Measurements from ENCODE around the gene ACO2.

ACO2 gene

GRCh38 chr22:41528938-41529561 is 60.1 kb downstream of the ACO2 start:
- no peaks in the 10 kb centered on the region for H3K9me3 ChIP-seq (ENCODE audit: severe bottlenecking)
- peaks cover 81% of the 10 kb centered on the region for H3K36me3 ChIP-seq (ENCODE audit: low read depth)
- DNase-seq (ENCODE audit: low spot score): no peak
- no peak overlapping the region for H3K4me3 ChIP-seq (ENCODE audit: severe bottlenecking)
- no peak overlapping the region for H3K27ac ChIP-seq (ENCODE audit: poor library complexity, severe bottlenecking)
- no peak for TF ChIP-seq CTCF (IDR thresholded peaks at IDR 0.05; ENCODE audit: poor library complexity, severe bottlenecking)
- H3K27me3 ChIP-seq (ENCODE audit: insufficient read depth, poor library complexity, severe bottlenecking): no peaks in the 10 kb centered on the region
- ATAC-seq (ENCODE audit: low read depth): no peak
- no peaks in the 10 kb centered on the region for H3K4me1 ChIP-seq (ENCODE audit: insufficient read depth, poor library complexity, severe bottlenecking)

- H3K9me3 ChIP-seq (ENCODE audit: severe bottlenecking): no peaks in the 10 kb centered on the region
- H3K27ac ChIP-seq (ENCODE audit: poor library complexity, severe bottlenecking): no peak overlapping the region
- H3K27me3 ChIP-seq (ENCODE audit: insufficient read depth, poor library complexity, severe bottlenecking): no peaks in the 10 kb centered on the region
- ATAC-seq (ENCODE audit: low read depth) (no peak), DNase-seq (ENCODE audit: low spot score) (no peak)
- H3K4me3 ChIP-seq (ENCODE audit: severe bottlenecking): no peak overlapping the region
- no peak for TF ChIP-seq CTCF (IDR thresholded peaks at IDR 0.05; ENCODE audit: poor library complexity, severe bottlenecking)
- peaks cover 79% of the 10 kb centered on the region for H3K36me3 ChIP-seq (ENCODE audit: low read depth)
- no peaks in the 10 kb centered on the region for H3K4me1 ChIP-seq (ENCODE audit: insufficient read depth, poor library complexity, severe bottlenecking)
Observed at GRCh38 chr22:41530890-41531714, 62.2 kb downstream of the ACO2 start.

GRCh38 chr22:41531715-41532477 is 63.0 kb downstream of the ACO2 start:
- no peak overlapping the region for H3K4me3 ChIP-seq (ENCODE audit: severe bottlenecking)
- H3K27me3 ChIP-seq (ENCODE audit: insufficient read depth, poor library complexity, severe bottlenecking): no peaks in the 10 kb centered on the region
- no peaks in the 10 kb centered on the region for H3K4me1 ChIP-seq (ENCODE audit: insufficient read depth, poor library complexity, severe bottlenecking)
- ATAC-seq (ENCODE audit: low read depth): no peak
- peaks cover 71% of the 10 kb centered on the region for H3K36me3 ChIP-seq (ENCODE audit: low read depth)
- H3K27ac ChIP-seq (ENCODE audit: poor library complexity, severe bottlenecking): no peak overlapping the region
- no peaks in the 10 kb centered on the region for H3K9me3 ChIP-seq (ENCODE audit: severe bottlenecking)
- no peak for DNase-seq (ENCODE audit: low spot score)
- TF ChIP-seq CTCF (IDR thresholded peaks at IDR 0.05; ENCODE audit: poor library complexity, severe bottlenecking): no peak

- H3K27ac ChIP-seq (ENCODE audit: poor library complexity, severe bottlenecking): no peak overlapping the region
- no peaks in the 10 kb centered on the region for H3K27me3 ChIP-seq (ENCODE audit: insufficient read depth, poor library complexity, severe bottlenecking)
- H3K36me3 ChIP-seq (ENCODE audit: low read depth): peaks cover 59% of the 10 kb centered on the region
- no peak overlapping the region for H3K4me3 ChIP-seq (ENCODE audit: severe bottlenecking)
- H3K9me3 ChIP-seq (ENCODE audit: severe bottlenecking): no peaks in the 10 kb centered on the region
- no peaks in the 10 kb centered on the region for H3K4me1 ChIP-seq (ENCODE audit: insufficient read depth, poor library complexity, severe bottlenecking)
- no peak; the same call in 2 of the 3 replicates for ATAC-seq (ENCODE audit: low read depth)
- DNase-seq (ENCODE audit: low spot score): no peak
- TF ChIP-seq CTCF (IDR thresholded peaks at IDR 0.05; ENCODE audit: poor library complexity, severe bottlenecking): peak; percentile 66
Observed at GRCh38 chr22:41532908-41533825, 64.2 kb downstream of the ACO2 start.
